GM19035 (cell line): ENCODE data around the gene AGBL4.

Experiments
- ATAC-seq: cut with Tn5 transposase; IDR thresholded peaks from one replicate; pipeline ENCODE4 v1.9.1; 2021; ENCODE audit not compliant: unreplicated experiment

AGBL4 gene

GRCh38 chr1:48568501-48568900 lies 1455.3 kb downstream of the AGBL4 start:
- no peak for ATAC-seq

GRCh38 chr1:48566492-48566891 lies 1457.3 kb downstream of the AGBL4 start:
- ATAC-seq: no peak

- ATAC-seq: no peak
Measured at GRCh38 chr1:48563021-48563420, 1460.7 kb downstream of the AGBL4 start.

- no peak for ATAC-seq
Measured at GRCh38 chr1:48561444-48561843, 1462.3 kb downstream of the AGBL4 start.

GRCh38 chr1:48560577-48560976 lies 1463.2 kb downstream of the AGBL4 start:
- ATAC-seq: no peak

- no peak for ATAC-seq
Measured at GRCh38 chr1:48560116-48560515, 1463.6 kb downstream of the AGBL4 start.

GRCh38 chr1:48558366-48558765 lies 1465.4 kb downstream of the AGBL4 start:
- no peak for ATAC-seq

GRCh38 chr1:48556186-48556850 lies 1467.4 kb downstream of the AGBL4 start:
- no peak for ATAC-seq

GRCh38 chr1:48555271-48555670 lies 1468.5 kb downstream of the AGBL4 start:
- no peak for ATAC-seq

GRCh38 chr1:48552903-48553606 lies 1470.7 kb downstream of the AGBL4 start:
- no peak for ATAC-seq

- no peak for ATAC-seq
Measured at GRCh38 chr1:48552420-48552819, 1471.3 kb downstream of the AGBL4 start.

GRCh38 chr1:48548985-48549384 lies 1474.8 kb downstream of the AGBL4 start:
- no peak for ATAC-seq

- no peak for ATAC-seq
Measured at GRCh38 chr1:48547561-48548220, 1476.1 kb downstream of the AGBL4 start.

- no peak for ATAC-seq
Measured at GRCh38 chr1:48543854-48544253, 1479.9 kb downstream of the AGBL4 start.

GRCh38 chr1:48540587-48540986 lies 1483.2 kb downstream of the AGBL4 start:
- ATAC-seq: no peak

- ATAC-seq: no peak
Measured at GRCh38 chr1:48536477-48536876, 1487.3 kb downstream of the AGBL4 start.

- ATAC-seq: no peak
Measured at GRCh38 chr1:48532976-48533375, 1490.8 kb downstream of the AGBL4 start.

GRCh38 chr1:48530727-48531351 lies 1492.9 kb downstream of the AGBL4 start:
- ATAC-seq: peak; percentile 72

GRCh38 chr1:48527051-48527450 lies 1496.7 kb downstream of the AGBL4 start:
- no peak for ATAC-seq

GRCh38 chr1:48526008-48526710 lies 1497.6 kb downstream of the AGBL4 start:
- no peak for ATAC-seq

- no peak for ATAC-seq
Measured at GRCh38 chr1:48524892-48525467, 1498.8 kb downstream of the AGBL4 start.
